GM19193 (cell line): Measurements from ENCODE around the gene TIMM29.
A peak's percentile ranks its signal among the peaks of the same experiment; 100 is the strongest.

Source experiments
- POLR2A ChIP-seq: IDR thresholded peaks from 4 replicates; pipeline ENCODE4 v1.6.1; 2011; ENCODE audit not compliant: insufficient read depth, insufficient read length; ENCODE audit errors: extremely low read depth

The TIMM29 gene

DNA sequence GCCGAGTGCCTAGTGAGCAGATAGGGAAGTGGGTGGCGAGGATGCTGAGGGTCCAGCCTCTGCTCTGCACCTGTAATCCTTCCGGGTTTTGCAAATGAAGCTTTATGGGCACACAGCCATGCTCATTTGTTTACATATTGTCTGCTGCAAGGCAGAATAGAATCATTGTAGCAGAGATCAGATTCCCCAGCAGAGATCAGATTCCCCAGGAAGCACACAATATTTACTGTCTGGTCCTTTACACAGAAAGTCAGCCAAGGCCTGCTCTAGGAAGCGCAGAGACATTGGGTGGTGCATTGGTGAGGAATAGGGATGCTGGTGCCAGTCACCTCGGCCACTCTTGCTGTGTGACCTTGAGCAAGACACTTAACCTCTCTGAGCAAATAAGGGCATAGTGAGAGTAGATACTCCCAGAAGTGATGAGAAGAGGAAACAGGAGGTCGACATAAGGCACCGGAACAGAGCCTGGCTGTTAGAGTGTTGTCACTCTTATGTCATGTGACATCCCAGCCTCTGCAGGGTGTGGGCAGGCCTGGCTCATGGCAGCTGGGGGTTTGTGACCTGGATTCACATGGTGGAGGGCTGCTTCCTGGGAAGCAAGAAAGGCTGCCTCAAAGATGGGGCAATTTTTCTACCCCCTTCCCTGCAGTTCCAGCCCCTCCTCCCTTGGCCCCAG lies 31.6 kb upstream of the TIMM29 start:
- TF ChIP-seq POLR2A, result no peak

- TF ChIP-seq POLR2A, result no peak
Observed at GRCh38 chr19:10898633-10899032, 30.0 kb upstream of the TIMM29 start.

DNA sequence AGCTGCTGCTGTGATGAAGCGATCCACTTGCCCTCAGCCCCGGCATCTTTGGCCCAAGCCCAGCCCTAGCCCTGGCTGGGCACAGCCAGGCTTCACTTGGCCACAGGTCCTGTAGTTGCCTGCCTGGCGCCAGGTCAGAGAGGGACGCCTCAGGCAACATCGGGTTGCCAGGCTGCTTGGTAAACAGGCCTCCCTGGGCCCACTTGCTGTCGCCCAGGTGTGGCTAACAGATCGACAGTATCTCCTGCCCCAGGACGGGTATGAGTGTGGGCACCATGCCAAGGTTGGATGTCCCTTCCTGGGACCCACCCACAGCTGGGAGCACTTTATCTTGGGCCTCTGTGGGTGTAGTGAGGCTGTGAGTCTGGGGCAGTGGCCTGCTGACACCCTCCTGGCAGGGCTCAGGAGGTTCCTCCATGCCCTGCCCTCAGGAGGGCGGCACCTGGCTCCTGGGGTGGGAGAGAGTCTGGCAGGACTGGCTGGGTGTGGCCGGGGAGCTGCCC lies 29.4 kb upstream of the TIMM29 start:
- TF ChIP-seq POLR2A, result no peak

DNA sequence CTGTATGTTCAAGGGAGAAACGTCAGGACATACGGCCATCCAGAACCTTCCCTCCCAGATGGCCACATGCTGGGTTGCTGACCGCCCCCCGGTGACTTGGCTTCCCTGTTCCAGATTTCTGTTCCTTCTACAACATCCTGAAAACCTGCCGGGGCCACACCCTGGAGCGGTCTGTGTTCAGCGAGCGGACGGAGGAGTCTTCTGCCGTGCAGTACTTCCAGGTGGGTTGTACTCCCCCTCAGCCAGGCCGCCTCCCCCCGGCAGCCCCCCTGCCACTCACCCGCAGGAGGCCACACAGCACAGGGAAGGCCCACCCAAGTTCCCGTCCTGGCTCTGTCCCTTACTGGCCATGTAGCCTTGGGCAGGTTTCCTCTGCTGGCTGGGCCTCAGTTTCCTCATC lies 20.7 kb upstream of the TIMM29 start:
- TF ChIP-seq POLR2A, result no peak

DNA sequence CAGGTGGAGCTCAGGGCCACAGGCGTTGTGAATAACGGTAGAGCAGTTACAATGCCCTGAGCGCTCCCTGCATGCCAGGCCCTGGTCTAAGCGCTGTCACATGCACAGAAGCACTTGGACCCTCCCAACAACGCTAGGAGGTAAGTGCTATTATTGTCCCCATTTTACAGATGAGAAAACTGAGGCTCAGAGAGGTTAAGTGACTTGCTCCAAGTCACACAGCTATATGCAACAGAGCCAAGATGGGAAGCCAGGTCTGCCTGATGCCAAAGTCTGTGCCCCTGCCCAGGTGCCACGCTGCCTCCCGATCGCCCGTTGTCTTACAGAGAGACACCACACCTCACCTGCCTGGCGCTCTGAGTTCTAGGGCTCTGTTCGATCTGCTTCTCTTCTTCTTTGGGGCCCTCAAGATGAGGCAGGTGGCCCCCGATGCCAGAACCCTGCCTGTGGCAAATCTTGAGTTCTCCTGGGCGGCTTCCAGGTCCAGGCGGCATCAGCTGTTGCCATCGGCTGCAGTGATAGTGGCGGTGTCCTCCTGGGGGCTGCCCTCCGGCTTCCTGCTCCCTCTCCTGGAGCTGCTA lies 20.1 kb upstream of the TIMM29 start:
- TF ChIP-seq POLR2A, result no peak

DNA sequence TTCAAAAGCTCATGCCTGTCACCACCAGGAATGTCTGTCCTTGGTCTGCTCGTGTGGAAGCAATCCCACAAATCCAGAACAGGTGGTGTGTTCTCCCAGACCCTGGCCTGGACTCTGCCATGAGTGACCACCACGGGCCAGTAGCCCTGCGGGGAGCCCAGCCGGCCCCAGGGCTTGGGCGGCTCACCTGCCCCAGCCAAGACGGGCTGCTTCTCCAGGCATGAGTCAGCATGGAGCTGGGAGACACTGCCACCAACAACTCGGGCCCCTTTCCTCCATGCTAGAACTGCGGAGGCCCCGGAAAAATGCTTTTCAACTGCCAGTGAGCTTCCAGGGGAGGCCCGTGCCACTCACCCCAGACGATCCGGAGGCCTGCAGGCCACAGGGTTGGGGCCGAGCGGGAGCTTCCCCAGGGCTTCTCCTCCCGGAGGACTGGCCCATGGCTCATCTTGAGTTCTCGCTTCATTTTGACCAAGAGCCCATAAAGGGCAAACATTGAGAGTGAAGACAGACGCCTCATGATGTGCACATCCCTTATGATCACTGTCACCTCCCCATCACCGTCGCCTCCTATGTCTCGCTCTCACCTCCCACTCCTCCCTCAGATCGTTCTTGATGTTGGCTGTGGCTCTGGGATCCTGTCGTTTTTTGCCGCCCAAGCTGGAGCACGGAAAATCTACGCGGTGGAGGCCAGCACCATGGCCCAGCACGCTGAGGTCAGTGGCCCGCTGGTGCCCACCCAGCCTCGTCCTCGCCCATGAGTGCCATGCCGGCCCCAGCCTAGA lies 16.8 kb upstream of the TIMM29 start:
- TF ChIP-seq POLR2A, result no peak

GRCh38 chr19:10912619-10913018 lies 16.0 kb upstream of the TIMM29 start:
- no peak for TF ChIP-seq POLR2A

GRCh38 chr19:10913716-10914340 lies 14.8 kb upstream of the TIMM29 start:
- TF ChIP-seq POLR2A, result no peak

DNA sequence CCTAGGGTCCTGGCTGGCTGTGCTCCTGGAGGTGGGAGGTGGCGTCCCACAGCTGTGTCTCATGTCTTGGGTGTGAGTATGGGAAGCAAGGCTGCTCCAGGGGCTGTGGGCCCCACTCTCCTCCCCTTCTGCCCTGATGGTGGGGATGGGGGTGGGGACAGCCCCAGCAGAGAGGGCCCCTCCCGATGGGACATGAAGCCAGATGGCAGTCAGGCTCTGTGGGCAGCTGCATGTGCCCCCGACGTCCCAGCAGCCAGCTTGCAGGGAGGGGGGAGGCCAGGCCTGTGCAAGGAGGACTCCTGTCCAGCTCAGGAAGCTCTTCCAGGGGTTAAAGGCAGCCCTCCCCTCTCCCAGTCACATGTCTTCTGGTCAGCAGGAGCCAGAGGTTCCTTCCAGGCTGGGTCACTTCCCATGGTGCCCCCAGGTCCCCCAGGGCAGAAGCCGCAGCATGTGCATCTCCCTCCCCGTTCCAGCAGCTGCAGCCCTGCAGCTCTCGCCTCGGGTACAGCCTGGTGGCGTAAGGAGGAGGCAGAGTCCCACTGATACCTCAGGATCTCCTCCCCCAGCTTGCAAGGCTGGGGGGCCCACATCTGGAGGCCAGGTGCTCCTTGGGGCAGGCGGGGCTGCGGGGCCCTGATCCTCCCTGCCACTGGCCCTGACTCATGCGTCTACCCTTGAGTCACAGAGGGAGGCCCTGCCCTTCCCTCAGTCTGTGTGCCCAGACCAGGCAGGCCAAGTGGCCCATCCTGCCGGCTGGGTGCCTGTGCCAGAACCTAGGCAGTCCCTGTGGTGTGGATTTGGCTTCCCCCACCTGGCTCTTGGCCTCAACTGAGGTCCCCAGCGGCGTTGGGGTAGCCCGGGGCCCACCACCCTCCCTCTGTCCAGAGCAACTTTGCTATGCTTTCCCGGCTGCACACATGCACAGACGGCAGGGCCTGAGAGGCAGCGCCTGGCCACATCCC lies 13.2 kb upstream of the TIMM29 start:
- no peak for TF ChIP-seq POLR2A

GRCh38 chr19:10916602-10917001 lies 12.0 kb upstream of the TIMM29 start:
- TF ChIP-seq POLR2A, result no peak

DNA sequence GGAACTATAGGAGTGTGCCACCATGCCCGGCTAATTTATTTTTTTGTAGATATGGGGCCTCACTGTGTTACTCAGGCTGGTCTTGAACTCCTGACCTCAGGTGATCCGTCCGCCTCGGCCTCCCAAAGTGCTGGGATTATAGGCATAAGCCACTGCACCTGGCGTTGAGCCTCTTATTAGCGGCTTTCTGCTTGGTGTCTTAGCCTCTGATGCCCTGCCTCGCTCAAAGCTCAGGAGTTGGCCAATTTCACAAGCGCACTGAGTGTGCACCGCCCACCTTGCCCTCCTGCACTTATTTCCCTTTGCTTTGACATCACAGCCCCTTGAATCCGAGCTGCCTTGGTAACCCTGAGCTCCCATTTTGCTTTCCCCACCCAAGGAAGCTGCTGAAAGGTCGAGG lies 10.3 kb upstream of the TIMM29 start:
- no peak for TF ChIP-seq POLR2A

DNA sequence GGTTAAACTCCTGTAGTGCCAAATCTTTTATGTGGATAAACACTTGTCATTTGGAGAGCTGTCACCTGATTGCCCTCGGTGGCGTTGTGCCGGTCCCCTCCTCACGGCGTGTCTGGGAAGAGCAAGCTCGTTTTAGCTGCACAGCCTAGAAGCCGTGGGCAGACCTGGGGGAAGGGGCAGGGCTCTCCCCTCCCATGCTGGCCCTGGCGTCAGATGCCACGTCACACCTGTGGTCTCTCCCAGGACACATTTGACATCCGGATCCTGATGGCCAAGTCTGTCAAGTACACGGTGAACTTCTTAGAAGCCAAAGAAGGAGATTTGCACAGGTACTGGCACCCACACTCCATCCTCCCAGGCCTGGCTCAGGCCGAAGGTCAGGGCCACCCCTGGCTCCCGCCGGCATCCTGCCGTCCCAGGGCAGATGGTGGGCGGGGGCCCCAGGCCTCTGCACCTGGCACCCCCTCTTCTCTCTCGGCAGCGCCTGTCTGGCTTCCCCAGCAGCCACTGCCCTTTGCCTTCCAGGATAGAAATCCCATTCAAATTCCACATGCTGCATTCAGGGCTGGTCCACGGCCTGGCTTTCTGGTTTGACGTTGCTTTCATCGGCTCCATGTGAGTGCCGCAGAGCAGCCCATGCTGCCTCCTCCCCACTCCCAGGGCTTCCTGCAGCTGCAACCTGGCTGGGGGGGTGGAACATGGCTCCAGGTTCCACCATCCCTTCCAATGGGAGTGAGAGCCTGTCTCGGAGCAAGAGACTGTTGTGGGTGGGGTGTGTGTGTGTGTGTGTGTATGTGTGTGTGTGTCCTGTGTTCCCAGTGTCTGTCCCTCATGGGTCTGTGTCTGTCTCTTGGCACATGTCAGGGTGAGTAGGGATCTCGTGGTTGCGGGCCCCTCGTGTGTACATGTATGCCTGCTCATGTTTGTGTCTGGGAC lies 9.0 kb upstream of the TIMM29 start:
- TF ChIP-seq POLR2A, result peak; percentile 16

- no peak for TF ChIP-seq POLR2A
Observed at GRCh38 chr19:10920288-10920655, 8.3 kb upstream of the TIMM29 start.
